GM03348 (cell line): ENCODE data around the gene CDKN1A.
"Not testable (repeated sequence)": the region's sequence is repeated elsewhere in the genome, so short reads cannot be mapped to it uniquely, and the experiment has no call there.

ENCODE experiments used
- DNase-seq: peaks from one replicate; pipeline ENCODE4 v3.0.0; 2012; ENCODE audit warnings: low spot score

The CDKN1A gene

DNA sequence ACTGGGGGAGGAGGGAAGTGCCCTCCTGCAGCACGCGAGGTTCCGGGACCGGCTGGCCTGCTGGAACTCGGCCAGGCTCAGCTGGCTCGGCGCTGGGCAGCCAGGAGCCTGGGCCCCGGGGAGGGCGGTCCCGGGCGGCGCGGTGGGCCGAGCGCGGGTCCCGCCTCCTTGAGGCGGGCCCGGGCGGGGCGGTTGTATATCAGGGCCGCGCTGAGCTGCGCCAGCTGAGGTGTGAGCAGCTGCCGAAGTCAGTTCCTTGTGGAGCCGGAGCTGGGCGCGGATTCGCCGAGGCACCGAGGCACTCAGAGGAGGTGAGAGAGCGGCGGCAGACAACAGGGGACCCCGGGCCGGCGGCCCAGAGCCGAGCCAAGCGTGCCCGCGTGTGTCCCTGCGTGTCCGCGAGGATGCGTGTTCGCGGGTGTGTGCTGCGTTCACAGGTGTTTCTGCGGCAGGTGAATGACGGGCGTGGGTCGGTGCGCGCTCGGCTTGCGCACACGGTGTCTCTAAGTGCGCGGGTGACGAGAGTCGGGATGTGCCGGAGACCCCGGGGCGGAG, at the start of gene CDKN1A:
TSS of gene CDKN1A (plus strand) at position 227 of the 555 bp plus-strand sequence. CDS start 5,388 bp downstream, outside the sequence.
- DNase-seq: peak; percentile 97

DNA sequence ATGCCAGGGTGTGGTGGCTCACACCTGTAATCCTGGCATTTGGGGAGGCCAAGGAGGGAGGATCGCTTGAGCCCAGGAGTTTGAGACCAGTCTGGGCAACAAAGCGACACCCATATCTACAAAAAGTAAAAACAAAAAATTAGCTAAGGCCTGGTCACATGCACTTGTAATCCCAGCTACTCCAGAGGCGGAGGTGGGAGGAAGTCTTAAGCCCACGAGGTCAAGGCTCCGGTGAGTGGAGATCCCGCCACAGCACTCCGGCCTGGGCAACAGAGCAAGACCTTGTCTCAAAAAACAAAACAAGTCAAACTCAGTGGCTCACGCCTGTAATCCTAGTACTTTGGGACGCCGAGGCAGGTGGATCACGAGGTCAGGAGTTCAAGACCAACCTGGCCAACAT, 48.7 kb upstream of the CDKN1A start:
- no peak for DNase-seq

- no peak for DNase-seq
These were observed 47.0 kb upstream of the CDKN1A start for GRCh38 chr6:36631326-36632011.

DNA sequence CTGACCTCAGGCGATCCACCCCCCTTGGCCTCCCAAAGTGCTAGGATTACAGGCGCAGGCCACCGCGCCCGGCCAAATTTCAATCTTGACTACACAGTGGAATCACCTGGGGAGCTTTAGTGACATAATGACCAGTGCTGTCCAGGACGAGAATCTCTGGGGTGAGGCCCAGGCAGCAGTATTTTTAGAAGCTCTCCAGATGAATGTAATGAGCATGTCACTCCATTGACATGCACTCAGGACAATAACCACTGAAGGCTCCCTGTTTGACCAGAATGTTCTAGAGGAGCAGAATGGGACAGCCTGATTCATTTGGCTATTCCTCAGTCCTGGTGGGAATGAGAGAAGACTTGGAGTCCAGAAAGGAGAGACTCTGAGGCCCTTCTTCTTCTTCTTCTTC, 45.1 kb upstream of the CDKN1A start:
- no peak for DNase-seq

GRCh38 chr6:36633915-36634314, 44.6 kb upstream of the CDKN1A start:
- DNase-seq: no peak

DNA sequence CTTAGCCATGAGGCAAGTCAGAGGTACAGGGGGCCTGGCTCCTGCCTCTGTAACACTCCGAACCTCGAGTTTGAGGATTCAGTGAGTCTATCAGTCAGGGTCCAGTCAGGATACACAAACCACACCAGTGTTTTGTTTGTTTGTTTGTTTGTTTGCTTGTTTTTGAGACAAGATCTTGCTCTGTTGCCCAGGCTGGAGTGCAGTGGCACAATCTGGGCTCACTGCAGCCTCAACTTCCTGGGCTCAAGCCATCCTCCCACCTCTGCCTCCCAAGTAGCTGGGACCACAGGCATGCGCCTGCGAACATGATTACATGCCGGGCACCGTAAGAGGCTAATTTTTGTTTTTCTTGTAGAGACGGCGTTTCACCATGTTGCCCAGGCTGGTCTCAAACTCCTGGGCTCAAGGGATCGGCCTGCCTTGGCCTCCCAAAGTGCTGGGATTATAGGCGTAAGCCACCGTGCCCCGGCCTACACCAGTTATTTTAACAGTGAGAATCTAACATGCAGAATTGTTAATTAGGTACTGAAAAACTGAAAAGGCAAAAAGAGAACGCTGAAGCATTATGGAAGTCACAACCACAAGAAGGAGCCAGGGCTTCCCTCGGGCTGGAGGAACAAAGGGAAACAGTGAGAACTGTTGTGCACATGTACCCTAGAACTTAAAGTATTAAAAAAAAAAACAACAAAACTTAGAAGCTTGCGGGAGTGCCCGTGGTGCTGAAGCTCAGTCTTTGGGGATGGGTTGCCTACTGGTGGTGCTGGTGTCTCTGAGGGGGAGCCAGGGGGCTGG, 44.0 kb upstream of the CDKN1A start:
- DNase-seq: no peak

- DNase-seq: no peak
These were observed 42.2 kb upstream of the CDKN1A start for GRCh38 chr6:36636283-36636682.

DNA sequence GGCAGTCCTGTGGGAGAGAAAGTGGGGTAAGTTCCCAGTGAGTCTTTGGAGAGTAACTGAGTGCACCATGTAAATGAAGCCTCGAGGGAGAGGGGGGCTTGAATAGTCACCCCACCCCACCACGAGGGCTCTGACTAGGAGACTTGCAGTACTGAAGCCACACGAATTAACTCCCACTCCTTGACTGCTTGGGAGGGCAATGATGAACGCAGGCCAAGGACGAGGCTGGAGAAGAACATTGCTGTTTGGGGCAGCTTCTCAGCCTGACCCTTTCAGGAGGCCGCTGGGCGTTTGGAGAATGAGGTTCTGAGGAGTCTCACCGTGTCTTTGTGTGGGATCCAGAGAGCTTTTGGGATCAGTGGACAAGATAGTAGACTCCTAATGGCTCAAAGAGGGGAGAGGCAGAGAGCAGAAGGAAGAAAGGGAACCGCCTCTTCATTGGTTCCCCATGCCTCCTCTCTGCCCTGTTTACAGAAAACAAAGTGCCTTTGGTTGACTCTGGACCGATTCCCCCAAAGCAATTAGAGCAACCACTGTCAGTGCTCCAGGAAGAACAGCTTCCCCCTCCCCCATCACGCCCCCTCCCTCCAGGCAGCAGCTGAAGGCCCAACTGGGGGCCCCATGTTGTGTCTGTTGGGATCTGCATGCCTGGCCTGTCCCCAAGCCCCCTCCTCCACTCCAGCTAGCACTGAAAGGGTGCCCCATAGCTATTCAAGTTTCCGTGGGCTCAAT, 41.7 kb upstream of the CDKN1A start:
- no peak for DNase-seq

GRCh38 chr6:36638579-36638978, 39.9 kb upstream of the CDKN1A start:
- DNase-seq: no peak

DNA sequence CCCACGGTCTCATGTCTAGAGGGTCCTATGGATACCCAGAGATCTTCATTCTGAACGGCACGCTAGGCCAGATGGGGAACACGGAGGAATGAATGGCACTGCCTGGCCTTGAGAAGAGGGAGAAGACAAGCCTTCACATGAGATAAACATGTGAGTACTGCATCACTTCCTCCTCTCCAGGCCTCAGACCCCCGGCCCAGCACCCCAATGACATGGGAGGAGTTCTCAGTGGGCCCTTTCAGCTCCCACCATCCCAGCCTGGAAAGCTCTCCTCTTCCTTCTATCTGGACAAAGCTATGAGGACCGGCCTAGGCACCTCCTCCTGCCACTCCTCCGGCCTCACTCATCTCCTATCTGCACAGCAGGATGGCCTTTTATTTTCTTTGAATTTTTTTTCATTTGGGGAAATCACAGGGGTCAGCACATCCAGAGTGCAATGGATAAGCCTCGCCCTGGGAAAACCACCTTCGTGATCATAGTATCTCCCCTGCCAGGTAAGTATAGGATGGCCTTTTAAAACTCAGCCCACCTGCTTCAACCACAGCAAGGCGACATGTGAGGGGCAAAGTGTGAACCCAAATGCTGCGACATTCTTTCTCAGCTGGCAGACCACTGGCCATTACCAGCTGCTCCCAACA, 39.2 kb upstream of the CDKN1A start:
- no peak for DNase-seq

DNA sequence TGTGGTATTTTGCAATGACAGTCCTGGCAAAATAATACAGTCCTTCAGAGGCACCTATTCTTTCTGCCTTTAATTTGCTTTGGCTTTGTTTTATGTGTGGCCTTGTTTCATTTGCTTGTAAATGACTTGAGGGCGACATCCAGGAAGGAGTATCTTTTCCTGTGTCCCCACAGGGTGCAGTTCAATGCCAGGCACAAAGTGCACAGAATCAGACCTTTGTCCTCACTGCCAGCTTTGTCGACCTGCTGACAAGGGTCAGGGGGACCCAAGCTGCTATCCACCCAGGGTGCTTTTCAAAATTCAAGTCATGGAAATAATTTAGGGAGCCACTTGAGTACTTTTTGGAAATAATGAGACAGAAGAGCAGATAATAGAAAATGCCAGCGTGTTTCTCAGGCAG, 37.0 kb upstream of the CDKN1A start:
- DNase-seq: no peak

- peak; percentile 89 for DNase-seq
These were observed 35.3 kb upstream of the CDKN1A start for GRCh38 chr6:36642913-36643817.

- DNase-seq: no peak
These were observed 34.5 kb upstream of the CDKN1A start for GRCh38 chr6:36643977-36644376.

GRCh38 chr6:36649086-36649485, 29.4 kb upstream of the CDKN1A start:
- DNase-seq: no peak

- no peak for DNase-seq
These were observed 28.6 kb upstream of the CDKN1A start for GRCh38 chr6:36649701-36650484.

GRCh38 chr6:36650848-36651478, 27.6 kb upstream of the CDKN1A start:
- no peak for DNase-seq

GRCh38 chr6:36651659-36652379, 26.7 kb upstream of the CDKN1A start:
- DNase-seq: no peak

GRCh38 chr6:36654469-36654868, 24.0 kb upstream of the CDKN1A start:
- DNase-seq: not testable (repeated sequence)
